HG02610 (cell line): ENCODE measurements around the gene CERS2.
A peak's percentile ranks its signal among the peaks of the same experiment; 100 is the strongest.

Experiments
- ATAC-seq: cut with Tn5 transposase; IDR thresholded peaks from one replicate; pipeline ENCODE4 v1.9.1; 2021; ENCODE audit warnings: mild to moderate bottlenecking, moderate library complexity; ENCODE audit not compliant: unreplicated experiment

Gene CERS2

DNA sequence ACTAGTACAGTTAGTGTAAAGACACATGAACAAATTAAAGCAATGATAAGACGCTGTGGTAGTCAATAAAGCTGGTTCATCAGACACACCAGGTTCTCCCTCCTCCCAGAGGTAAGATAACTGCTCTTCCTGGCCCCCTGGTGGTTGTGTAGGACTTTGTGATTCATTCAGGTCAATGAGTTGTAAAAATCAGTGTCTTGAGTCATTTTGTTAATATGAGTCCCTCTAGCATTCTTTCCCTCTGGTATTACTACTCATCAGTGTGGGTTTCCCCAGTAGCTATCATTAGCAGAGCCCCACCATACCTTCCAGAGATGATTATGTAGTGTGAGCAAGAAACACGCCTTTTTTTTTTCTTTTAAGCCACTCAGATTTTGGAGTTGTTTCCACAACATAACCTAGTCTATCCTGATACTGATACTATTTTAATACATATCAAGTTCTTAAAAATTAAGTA is 52.1 kb downstream of the CERS2 start:
- ATAC-seq = peak; percentile 71

DNA sequence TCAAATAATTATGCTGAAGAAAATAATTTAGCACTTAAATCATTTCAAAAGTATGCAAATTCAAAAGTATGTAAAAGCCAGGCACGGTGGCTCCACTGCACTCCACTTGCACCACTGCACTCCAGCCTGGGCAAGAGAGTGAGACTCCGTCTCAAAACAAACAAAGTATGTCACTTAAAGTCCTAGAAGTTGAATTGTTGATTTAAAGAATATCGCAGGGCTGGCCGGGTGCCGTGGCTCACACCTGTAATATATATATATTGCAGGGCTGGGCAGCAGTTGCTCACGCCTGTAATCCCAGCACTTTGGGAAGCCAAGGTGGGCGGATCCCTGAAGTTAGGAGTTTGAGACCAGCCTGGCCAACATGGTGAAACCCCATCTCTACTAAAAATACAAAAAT is 57.2 kb downstream of the CERS2 start:
- no peak for ATAC-seq
